Germinal center (tissue), 1 donor: ENCODE measurements around the gene CRADD.
"Not testable (repeated sequence)": the region's sequence is repeated elsewhere in the genome, so short reads cannot be mapped to it uniquely, and the experiment has no call there.

Source experiments
- DNase-seq: peaks from one replicate; pipeline ENCODE4 v3.0.0; 2012; ENCODE audit warnings: mixed read lengths, low spot score

CRADD gene

GRCh38 chr12:93758801-93759373, 81.7 kb downstream of the CRADD start:
- no peak for DNase-seq

- no peak for DNase-seq
These were observed 82.4 kb downstream of the CRADD start for GRCh38 chr12:93759512-93760081.

- DNase-seq = no peak
These were observed 83.2 kb downstream of the CRADD start for GRCh38 chr12:93760275-93760875.

GRCh38 chr12:93762059-93762719, 85.0 kb downstream of the CRADD start:
- no peak for DNase-seq

- DNase-seq = no peak
These were observed 85.9 kb downstream of the CRADD start for GRCh38 chr12:93762912-93763553.

- no peak for DNase-seq
These were observed 86.6 kb downstream of the CRADD start for GRCh38 chr12:93763746-93764147.

GRCh38 chr12:93766371-93766770, 89.2 kb downstream of the CRADD start:
- no peak for DNase-seq

- DNase-seq = no peak
These were observed 89.8 kb downstream of the CRADD start for GRCh38 chr12:93766796-93767523.

- DNase-seq = no peak
These were observed 90.3 kb downstream of the CRADD start for GRCh38 chr12:93767524-93767863.

GRCh38 chr12:93772003-93772700, 95.0 kb downstream of the CRADD start:
- DNase-seq = no peak

GRCh38 chr12:93773122-93773871, 96.1 kb downstream of the CRADD start:
- DNase-seq = no peak

GRCh38 chr12:93776581-93777018, 99.4 kb downstream of the CRADD start:
- DNase-seq = no peak

- no peak for DNase-seq
These were observed 100.1 kb downstream of the CRADD start for GRCh38 chr12:93777254-93777653.

GRCh38 chr12:93778306-93778705, 101.1 kb downstream of the CRADD start:
- no peak for DNase-seq

GRCh38 chr12:93778766-93779165, 101.6 kb downstream of the CRADD start:
- DNase-seq = no peak

GRCh38 chr12:93780101-93780641, 103.0 kb downstream of the CRADD start:
- DNase-seq = no peak

- DNase-seq = not testable (repeated sequence)
These were observed 103.7 kb downstream of the CRADD start for GRCh38 chr12:93780886-93781285.

- DNase-seq = not testable (repeated sequence)
These were observed 104.8 kb downstream of the CRADD start for GRCh38 chr12:93781961-93782360.

- DNase-seq = no peak
These were observed 105.7 kb downstream of the CRADD start for GRCh38 chr12:93782853-93783252.

- no peak for DNase-seq
These were observed 106.7 kb downstream of the CRADD start for GRCh38 chr12:93783832-93784231.
